GM21717 (cell line): ENCODE measurements around the gene LRRC2.
"Not testable (repeated sequence)": the region's sequence is repeated elsewhere in the genome, so short reads cannot be mapped to it uniquely, and the experiment has no call there.

Experiments
- ATAC-seq: cut with Tn5 transposase; IDR thresholded peaks from one replicate; pipeline ENCODE4 v1.9.1; 2021; ENCODE audit warnings: mild to moderate bottlenecking, moderate library complexity; ENCODE audit not compliant: unreplicated experiment

Gene LRRC2, protein sequence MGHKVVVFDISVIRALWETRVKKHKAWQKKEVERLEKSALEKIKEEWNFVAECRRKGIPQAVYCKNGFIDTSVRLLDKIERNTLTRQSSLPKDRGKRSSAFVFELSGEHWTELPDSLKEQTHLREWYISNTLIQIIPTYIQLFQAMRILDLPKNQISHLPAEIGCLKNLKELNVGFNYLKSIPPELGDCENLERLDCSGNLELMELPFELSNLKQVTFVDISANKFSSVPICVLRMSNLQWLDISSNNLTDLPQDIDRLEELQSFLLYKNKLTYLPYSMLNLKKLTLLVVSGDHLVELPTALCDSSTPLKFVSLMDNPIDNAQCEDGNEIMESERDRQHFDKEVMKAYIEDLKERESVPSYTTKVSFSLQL

DNA sequence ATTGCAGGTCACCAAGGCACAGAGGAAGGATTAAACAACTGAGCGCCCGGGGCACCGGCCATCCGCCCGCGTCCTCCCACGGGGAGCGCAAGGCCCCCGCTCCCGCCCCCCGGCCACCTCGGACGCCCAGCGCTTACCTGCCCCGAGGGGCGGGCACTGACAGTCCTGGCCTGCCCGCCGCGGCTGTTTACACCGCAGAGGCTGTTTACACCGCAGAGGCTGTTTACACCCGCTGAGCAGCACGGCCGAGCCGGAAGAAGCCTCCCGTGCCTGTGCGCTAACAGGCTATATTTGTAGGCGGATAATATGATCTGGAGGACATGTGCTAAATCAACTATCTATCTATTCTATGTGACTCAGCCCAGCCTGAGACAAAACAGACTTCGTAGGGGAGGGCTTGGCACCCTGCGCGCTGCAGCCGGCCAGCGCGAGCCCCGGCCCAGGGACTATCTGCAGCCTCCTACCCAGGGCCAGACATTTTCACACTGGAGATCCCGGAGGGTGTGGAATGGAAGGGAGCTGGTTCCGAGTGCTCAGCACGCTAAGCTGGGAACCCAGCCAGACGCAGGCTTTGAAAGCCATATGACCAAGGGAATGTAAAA lies at the start of gene LRRC2:
LRRC2 (minus strand) TSS at position 263 of the 602 bp plus-strand sequence. CDS start 14,711 bp downstream, outside the sequence.
- ATAC-seq = no peak

DNA sequence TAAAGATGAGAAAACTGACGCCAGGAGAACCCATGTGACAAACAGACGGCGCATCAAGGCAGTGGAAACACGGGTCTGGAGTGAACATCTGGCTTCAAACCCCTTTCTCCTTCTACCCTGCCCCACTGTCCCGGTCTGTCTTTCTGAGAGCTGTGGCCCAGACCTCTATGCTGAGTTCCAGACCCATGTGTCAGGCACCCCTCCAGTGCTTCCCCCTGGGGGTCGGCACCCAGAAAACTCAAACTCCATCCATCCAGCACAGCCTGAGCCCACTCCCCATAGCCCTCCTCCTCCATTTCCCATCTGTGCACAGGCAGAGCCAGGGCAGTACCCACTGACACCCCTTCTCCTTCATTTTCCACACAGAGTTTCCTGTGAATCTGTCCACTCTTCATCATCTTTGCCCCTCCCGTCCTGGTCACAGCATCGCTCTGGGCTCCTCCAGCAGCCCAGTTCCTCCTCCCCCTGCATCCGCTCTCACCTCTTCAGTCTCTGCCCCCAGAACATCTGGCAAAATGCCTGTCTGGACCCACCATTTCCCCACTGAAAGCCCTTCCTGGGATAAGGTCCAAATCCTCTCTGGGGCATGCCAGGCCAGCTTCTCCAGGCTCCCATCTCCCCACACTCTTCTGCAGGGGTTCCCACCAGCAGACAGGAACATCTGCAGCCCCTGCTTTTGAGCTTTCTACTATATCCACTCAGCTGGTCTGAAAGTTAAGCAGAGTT lies 49.1 kb upstream of the LRRC2 start:
- ATAC-seq = no peak

DNA sequence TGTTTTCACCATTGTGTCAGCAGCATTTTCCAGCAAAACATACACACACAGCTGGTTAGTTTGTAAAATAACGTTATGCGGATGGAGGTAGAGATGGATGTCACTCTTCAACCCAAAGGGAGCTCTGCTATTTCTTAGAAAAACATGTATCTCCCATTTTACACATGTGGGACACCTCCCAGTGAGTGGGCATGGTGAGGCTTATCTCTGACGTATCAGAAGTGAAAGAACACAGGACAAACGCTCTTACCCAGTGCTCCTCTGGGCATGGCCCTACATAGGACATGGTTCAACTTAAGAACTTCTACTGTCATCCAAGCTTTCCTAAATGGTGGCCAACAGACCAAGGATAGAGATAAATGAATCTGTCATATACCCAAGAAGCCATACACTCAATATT lies 48.3 kb upstream of the LRRC2 start:
- ATAC-seq = no peak

DNA sequence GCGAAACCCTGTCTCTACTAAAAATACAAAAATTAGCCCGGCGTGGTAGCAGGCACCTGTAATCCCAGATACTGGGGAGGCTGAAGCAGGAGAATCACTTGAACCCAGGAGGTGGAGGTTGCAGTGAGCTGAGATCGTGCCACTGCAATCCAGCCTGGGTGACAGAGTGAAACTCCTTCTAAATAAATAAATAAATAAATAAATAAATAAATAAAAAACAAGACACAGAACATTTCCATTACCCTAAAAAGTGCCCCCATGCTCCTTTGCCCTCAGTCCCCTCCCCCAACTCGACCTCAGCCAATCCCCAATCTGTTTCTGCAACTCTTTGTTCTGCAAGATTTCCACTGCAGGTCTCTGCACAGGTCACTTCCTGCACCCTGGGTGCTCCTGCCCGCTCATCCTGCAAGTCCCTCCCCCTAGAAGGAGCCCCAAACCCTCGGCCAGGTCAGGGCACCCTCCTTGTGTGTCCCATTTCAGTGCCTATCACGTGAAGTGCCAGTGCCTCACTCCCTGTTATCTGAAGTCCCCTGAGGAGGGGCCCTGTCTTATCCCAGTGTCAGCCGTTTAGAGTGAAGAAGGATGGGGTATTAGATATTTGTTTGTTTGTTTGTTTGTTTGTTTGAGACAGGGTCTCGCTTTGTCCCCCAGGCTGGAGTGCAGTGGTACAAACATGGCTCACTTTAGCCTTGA lies 47.4 kb upstream of the LRRC2 start:
- ATAC-seq = no peak

DNA sequence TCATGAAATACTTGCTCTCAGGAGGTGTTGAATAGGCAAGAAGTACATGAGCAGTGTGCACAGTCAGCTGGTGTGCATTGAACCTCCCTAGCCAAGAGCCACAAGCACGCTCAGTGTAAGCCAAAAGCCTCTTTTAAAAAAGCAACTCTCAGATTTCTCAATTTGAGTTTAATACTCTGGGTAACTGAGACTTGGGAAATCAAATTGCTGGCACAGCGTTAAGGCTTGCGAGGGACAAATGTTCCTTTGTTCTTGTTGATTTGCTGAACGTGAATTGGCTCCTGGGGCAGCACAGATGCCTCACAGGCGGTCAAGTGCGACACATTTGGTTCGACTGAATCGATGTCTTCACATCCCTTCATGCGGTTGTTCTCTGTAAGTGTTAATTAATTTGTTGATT lies 46.2 kb upstream of the LRRC2 start, which contains the start of gene FAM240A:
FAM240A (plus strand) TSS at position 202 of the 400 bp plus-strand sequence; CDS start at position 361, 159 bp downstream.
- ATAC-seq = no peak

DNA sequence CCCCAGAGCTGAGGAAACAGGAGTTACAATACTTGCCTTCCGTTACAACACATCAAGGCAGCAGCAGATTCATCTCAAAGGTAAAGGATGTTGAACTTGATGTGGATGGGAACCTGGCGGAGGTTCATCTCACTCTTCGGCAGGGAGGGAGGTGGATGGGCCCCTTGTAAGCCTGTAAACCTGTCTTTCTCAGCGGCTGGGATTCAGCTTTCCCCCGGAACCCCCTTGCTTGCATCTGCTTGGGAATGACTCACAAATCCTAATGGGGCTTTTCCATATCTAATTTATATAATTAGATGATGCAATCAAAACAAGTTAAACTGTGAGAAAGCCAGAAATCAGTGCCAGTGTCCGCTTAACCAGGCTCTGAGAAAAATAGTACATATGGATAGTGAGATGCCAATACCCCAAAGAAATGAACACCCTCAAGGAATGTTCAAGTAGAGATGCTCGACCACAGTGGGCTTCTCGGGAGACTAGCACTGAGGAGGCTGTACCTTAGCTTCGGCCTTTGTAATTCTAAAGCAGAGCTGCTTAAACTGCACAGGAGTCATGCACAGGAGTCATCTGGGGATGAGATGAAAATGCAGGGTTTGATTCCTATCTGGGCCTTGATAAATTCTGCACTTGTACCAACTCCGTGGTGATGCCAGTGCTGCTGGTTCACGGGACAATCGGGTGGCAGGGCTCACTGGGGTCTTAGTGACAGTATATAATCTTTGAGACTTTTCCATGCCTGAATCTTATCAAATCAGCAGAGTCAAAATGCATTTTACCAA lies 44.0 kb upstream of the LRRC2 start:
- ATAC-seq = no peak

DNA sequence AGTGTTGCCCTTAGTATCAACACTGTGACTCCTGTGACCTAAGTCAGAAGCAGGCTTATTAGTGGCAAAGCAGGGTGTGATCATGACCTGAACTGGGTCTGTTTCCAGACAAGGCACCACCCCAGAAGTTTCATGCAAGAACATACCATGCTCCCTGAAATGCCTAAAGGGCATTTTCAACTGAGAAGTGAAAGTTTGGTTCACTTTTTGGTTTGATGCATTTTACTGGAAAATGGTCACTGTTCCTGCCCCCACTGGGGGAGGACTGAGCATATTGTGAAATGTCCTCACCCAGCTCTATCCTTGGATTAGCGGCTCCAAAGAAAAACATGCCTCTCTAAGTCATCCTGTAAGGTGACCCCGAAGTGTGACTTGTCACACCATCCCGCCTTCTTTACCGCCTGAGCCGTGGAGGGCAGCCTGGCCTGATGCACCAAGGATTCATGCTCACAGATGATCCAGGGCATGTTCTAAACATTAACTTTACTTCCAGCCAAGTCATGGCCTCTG lies 43.2 kb upstream of the LRRC2 start:
- no peak for ATAC-seq

DNA sequence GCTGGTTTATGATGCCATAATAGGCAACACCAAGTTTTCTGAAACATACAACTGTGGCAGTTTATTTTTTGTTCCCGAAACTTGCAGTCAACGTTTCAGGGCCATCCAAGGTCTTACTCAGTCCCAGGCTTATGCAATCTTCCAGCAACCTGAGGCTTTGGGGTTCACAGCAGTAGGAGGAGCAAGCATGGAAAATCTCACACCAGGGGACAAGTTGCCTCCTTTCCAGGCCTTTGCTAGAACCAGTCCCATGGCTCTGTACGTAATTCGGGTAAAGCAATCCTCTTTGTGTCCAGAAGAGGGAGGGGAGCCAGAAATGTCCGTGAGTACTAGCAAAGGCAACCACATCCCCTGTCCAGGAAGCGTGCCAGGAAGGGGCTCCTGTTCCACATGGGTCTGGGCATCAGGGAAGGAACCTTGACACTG lies 41.5 kb upstream of the LRRC2 start:
- ATAC-seq = no peak

DNA sequence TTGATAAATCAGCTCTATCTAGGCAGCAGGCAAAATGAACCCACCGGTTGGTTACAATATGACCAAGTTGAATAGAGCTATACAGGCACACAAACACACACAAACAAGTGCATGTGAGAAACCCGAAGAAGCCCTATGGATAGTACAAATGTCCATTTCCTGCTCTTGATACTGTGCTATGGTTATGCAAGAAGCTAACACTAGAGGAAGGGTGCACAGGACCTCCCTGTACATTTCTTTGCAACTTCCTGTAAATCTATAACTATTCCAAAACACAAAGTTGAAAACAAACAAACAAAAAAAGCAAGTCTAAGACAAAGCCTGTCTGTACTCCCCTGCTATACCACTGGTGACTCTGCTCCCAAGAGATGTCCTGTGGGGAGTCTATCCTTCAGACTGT lies 38.0 kb upstream of the LRRC2 start:
- ATAC-seq = no peak

DNA sequence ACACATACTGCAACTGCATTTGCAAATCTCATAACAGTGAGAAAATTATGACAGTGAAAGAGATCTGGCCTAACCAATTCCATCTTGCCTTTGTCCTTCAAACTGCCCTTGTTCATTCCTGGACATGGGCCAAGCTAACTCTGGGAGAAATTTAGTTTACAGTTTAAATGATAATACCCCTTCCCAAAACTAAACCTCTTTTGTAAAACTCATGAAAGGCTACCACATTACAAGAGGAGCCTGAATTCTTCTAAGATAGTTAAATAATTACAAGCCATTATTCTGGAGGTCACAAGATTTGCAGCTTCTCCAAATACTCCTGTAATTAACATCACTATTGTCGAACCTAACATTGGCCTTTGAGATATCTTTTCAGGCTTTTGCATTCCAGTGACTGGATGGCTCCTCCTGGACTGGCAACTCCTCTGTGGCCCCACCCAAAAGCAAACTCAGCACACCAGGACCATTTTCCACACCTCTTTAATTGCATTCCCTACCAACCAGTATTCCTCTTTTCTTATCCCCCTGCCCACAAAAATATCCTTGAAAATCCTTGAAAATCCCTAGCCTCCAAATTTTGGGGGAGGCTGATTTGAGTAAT lies 37.4 kb upstream of the LRRC2 start:
- no peak for ATAC-seq

DNA sequence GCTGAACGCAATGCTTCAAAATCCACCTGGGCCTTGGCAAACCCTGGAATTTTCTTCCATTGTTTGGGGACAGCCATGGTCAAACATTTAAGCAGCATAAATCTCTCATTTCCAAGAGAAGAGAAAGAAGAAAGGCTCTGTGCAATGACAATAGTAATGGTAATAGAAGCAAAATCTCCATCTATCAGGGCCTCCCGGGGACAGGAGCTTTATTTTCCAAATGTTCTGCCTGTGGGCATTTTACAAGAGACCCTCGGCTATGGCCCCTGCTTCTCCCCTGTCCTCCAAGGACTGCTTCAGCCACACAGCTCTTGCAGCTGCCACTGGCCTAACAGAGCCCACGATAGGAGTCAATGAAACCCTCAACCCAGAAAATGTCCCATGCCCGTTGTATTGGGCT lies 33.5 kb upstream of the LRRC2 start:
- no peak for ATAC-seq

DNA sequence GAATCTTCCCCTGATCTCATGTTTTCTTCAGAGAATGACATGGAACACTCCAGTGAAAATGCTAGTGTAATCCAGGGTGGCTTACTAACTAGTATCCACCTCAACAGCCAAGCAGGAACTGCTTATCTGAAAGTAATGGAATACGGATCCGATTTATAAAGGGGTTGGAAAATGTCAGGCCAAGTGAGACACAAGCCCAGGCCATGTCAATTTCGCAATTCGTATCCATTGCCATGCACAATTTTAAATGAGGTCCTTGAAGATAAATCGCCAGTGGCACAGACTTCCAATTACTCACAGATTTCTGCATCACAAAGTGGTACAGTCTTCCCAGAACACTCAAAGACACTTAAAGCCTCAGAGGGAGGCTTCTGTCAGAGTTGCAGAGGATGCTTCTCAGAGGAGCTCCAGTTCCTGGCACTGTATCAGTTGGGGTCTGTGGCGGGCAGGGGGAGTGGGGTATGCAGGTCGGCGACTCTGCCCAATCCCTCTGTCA lies 29.8 kb upstream of the LRRC2 start:
- no peak for ATAC-seq

DNA sequence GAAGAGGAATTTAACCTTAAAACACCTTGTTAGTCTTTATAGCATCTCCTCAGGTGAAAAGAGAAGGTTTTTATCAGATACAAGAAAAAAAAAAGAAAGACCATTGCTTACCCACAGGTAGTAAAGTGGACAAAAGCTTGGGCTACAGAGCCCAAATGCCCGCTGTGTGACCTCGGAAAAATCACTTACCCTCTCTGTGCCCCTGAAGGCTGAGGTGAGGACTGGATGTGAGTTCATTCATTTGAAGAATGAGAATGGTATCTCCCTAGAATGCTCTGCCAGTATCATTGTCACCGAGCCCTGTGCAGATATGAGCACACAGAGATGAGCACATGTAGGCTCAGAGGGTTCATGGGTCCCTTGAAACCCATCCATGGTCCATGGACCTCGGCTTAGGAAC lies 28.6 kb upstream of the LRRC2 start:
- no peak for ATAC-seq

DNA sequence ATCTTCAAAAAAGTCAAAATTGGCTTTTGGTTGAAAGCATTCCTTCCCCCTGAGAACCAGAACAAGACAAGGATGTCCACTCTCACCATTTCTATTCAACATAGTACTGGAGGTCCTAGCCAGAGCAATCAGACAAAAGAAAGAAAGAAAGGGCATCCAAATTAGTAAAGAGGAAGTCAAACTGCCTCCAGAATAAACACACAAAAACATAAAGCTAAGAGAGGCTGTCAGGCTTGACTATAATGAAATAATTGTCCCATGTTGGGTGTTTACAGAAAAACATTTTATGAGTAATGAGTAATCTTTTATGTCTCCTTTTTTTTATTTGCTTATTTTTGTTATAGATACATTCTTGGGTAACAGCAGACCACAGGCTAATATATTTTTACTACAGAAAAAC lies 27.9 kb upstream of the LRRC2 start:
- no peak for ATAC-seq

DNA sequence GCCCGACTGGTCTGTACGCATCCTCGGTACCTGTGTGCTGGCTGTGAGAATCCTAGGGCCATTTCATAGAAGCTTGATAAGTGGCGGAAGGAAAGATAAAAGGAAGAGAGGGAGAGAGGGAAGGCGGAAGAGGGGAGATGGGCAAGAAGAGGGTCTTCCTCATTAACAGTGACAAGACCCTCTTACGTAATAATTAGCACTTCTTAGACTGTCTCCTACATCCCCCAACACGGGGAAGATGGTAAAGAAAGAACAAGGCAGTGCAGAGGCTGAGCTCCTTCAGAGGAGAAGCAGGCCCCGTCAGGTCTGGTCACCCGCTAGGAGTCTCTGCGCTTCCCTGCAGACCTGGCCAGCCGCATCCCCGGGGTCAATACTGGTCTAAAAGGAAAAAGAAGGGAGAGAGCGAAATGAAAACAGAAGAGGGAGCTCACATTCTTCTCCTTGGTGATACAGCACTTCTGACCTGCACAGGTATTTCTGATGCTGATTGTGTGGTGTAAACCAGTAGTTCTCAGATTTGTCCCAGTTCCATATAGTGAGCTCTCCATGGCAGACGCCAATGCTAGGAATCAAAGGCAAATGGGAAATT lies 27.3 kb upstream of the LRRC2 start:
- no peak for ATAC-seq

DNA sequence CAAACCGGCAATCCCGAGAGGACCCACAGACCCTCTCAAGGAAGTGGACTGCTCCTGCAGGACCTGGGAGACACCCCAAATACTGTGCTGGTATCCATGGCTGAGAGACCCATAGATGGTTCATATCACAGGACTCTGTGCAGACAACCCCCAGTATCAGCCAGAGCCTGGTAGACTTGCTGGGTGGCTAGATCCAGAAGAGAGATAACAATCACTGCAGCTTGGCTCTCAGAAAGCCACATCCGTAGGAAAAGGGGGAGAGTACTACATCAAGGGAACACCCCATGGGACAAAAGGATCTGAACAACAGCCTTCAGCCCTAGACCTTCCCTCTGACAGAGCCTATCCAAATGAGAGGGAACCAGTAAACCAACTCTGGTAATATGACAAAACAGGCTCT lies 21.2 kb upstream of the LRRC2 start:
- not testable (repeated sequence) for ATAC-seq

DNA sequence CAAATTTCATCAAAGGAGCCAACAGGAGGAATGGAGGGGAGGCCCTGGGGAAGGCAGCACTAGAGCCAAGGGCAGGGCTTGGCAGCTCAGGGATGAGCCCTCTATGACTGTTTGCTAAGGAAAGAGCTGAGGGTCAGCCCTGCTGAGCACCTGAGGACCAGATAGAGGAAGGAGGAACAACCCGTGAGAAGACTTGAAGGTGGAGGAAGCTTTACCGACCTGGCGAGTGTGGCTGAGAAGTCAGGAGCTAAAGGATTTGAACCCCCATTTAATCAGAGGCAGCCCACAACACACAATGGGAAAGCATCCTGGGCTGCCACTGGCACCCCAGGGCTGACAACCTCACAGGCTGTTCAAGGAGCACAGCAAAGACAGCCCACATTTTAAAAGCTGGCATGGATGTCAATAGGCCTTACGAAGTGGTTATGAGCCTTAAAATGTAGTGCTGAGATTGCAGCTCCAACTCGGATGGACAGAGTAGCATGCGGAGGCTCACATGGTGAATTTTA lies 20.7 kb upstream of the LRRC2 start:
- ATAC-seq = no peak

DNA sequence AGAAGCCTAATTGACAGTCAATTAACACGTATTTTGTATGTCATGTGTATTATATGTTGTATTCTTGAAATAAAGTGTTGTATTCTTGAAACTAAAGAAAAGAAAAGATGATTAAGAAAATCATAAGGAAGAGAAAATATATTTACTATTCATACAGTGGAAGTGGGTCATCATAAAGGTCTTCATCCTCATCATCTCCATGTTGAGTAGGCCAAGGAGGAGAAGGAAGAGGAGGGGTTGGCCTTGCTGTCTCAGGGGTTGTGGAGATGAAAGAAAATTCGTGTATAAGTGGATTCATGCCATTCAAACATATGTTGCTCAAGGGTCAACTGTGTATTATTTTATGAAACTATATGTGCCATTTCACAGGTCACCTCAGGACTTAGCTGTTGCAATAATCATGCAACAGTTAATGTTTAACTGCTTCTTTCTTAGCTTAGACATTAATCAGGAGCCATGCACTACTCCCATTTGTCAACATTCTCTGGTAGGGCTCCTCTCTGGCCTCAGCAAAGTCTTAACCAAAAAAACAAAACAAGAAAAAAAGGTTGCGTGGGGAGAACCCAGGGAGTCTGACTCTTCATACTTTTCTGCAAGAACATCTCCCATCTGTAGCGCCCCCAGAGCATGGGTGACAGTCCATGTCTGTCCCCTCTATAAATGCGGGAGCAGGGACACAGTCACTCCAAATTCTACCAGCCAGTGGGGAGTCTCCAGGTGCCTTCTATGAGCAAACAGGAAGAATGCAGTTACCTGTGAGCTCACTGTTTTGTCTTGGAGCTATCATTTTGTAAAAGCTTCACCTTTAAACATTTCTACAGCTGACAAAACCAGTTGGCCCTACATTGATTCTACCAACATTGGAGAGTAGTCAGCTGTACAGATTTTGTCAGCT lies 19.9 kb upstream of the LRRC2 start:
- ATAC-seq = no peak
